CD14-positive monocyte (primary cell): ENCODE data around the gene ZNF771. TPM values are rescaled to one million over a fixed set of nuclear protein-coding genes. Genes with fewer than 3 reads are reported as not detected.

Experiments used
- DNase-seq, 3 donors: peaks; one replicate each; pipeline ENCODE4 v3.0.0-alpha.2; 2011 to 2022
- H2AFZ ChIP-seq: 2 replicates; pipeline ENCODE4 v1.6.0; 2012; ENCODE audit warnings: mild to moderate bottlenecking, low read depth, low read length, inconsistent platforms; ENCODE audit not compliant: insufficient read depth, poor library complexity, severe bottlenecking
- H3K27ac ChIP-seq, 2 donors: 1 replicate in 1 of 2; 2 replicates in 1 of 2; pipeline ENCODE4 v1.5.1; 2012 to 2013; ENCODE audit warnings: low read length in 2 of 2, control low read depth in 1 of 2, inconsistent platforms in 1 of 2, low read depth in 1 of 2, mild to moderate bottlenecking in 1 of 2
- H3K27me3 ChIP-seq, 2 donors: one replicate each; pipeline versions ENCODE4 v1.6.0 to v1.6.1; 2011 to 2013; ENCODE audit warnings: low read length in 2 of 2; ENCODE audit not compliant: control insufficient read depth in 2 of 2, insufficient read depth in 2 of 2
- H3K36me3 ChIP-seq, 2 donors: replicated peaks in 1 of 2; 1 replicate in 1 of 2; 2 replicates in 1 of 2; pipeline versions ENCODE4 v1.5.1 to v1.6.1; 2012 to 2013; ENCODE audit warnings: low read length in 2 of 2, control low read depth in 1 of 2, inconsistent platforms in 1 of 2, mild to moderate bottlenecking in 1 of 2; ENCODE audit not compliant: insufficient read depth in 2 of 2, control insufficient read depth in 1 of 2
- H3K4me1 ChIP-seq, 2 donors: 1 replicate in 1 of 2; 2 replicates in 1 of 2; pipeline versions ENCODE4 v1.5.1 to v1.6.1; 2012 to 2013; ENCODE audit warnings: low read length in 2 of 2, control low read depth in 1 of 2, inconsistent platforms in 1 of 2, mild to moderate bottlenecking in 1 of 2, moderate library complexity in 1 of 2; ENCODE audit not compliant: insufficient read depth in 2 of 2, control insufficient read depth in 1 of 2
- H3K4me2 ChIP-seq: replicated peaks from 2 replicates; pipeline ENCODE3; 2012; ENCODE audit warnings: low read length, moderate library complexity, mild to moderate bottlenecking; ENCODE audit not compliant: poor library complexity, severe bottlenecking; ENCODE audit errors: extremely low read depth
- H3K4me3 ChIP-seq, 3 experiments: fragments of 200-600 bp in 1 of 3; sonication (generic) in 1 of 3; replicated peaks in 1 of 3; 1 replicate in 2 of 3; 2 replicates in 1 of 3; pipeline ENCODE4 v1.5.1; 2011 to 2013; ENCODE audit warnings: low read length in 3 of 3, mild to moderate bottlenecking in 3 of 3, control low read depth in 2 of 3, low read depth in 2 of 3, inconsistent platforms in 1 of 3, moderate library complexity in 1 of 3
- H3K79me2 ChIP-seq: 2 replicates; pipeline ENCODE4 v1.6.0; 2012; ENCODE audit warnings: mild to moderate bottlenecking, control low read depth, inconsistent platforms, low read length, moderate library complexity; ENCODE audit not compliant: insufficient read depth
- H3K9ac ChIP-seq: 2 replicates; pipeline ENCODE4 v1.6.0; 2017; ENCODE audit warnings: low read length, mild to moderate bottlenecking; ENCODE audit not compliant: insufficient read depth, poor library complexity, severe bottlenecking
- H3K9me3 ChIP-seq, 2 donors: replicated peaks in 1 of 2; 1 replicate in 1 of 2; 2 replicates in 1 of 2; pipeline versions ENCODE4 v1.5.1 to v1.6.1; 2012 to 2013; ENCODE audit warnings: low read length in 2 of 2, control low read depth in 1 of 2; ENCODE audit not compliant: control insufficient read depth in 1 of 2, insufficient read depth in 1 of 2
- H4K20me1 ChIP-seq: 2 replicates; pipeline ENCODE4 v1.6.0; 2012; ENCODE audit warnings: mild to moderate bottlenecking, low read length, control low read depth, moderate library complexity; ENCODE audit not compliant: insufficient read depth
- H3K27ac Mint-ChIP-seq, 7 donors: one replicate each; pipeline ENCODE4 v1.8.0; 2020; ENCODE audit warnings: mild to moderate bottlenecking in 7 of 7, mixed read lengths in 7 of 7, moderate library complexity in 6 of 7, inconsistent platforms in 2 of 7
- H3K27me3 Mint-ChIP-seq, 3 donors: one replicate each; pipeline ENCODE4 v1.8.0; 2021 to 2022; ENCODE audit warnings: low read depth in 3 of 3, mild to moderate bottlenecking in 3 of 3, mixed read lengths in 3 of 3, moderate library complexity in 3 of 3, inconsistent platforms in 1 of 3
- H3K36me3 Mint-ChIP-seq, 2 donors: one replicate each; pipeline ENCODE4 v1.8.0; 2020; ENCODE audit warnings: mixed read lengths in 2 of 2, inconsistent platforms in 1 of 2, mild to moderate bottlenecking in 1 of 2
- H3K4me1 Mint-ChIP-seq: one replicate; pipeline ENCODE4 v1.8.0; 2020; ENCODE audit warnings: mild to moderate bottlenecking, mixed read lengths
- H3K4me3 Mint-ChIP-seq, 2 donors: one replicate each; pipeline ENCODE4 v1.8.0; 2020; ENCODE audit warnings: mild to moderate bottlenecking in 2 of 2, mixed read lengths in 2 of 2, moderate library complexity in 1 of 2
- H3K9me3 Mint-ChIP-seq, 7 donors: one replicate each; pipeline ENCODE4 v1.8.0; 2020 to 2022; ENCODE audit warnings: mixed read lengths in 7 of 7, mild to moderate bottlenecking in 6 of 7, moderate library complexity in 6 of 7, inconsistent platforms in 2 of 7
- WGBS: methylation state at CpG from one replicate; pipeline ENCODE4 v1.1.5; 2013; ENCODE audit warnings: missing lambda C conversion rate; ENCODE audit not compliant: insufficient coverage; 5-methylcytosine and 5-hydroxymethylcytosine counted together
- intact Hi-C, 2 donors: fragments of 100-400 bp; cut with micrococcal nuclease; formaldehyde crosslinking; loops; one replicate each; pipeline versions ENCODE4 v1.15.0 to v1.15.1; 2023
- polyA plus RNA-seq, 3 donors: library from polyadenylated mRNA; depleted of rRNA in 1 of 3; unstranded in 2 of 3; stranded (reverse) in 1 of 3; fragments of 300-500 nt in 2 of 3; fragments of >200 nt in 1 of 3; fragmentation: Illumina TruSeq in 2 of 3; gene quantifications; 1 replicate in 2 of 3; 2 replicates in 1 of 3; pipeline ENCODE4 v1.2.3, GENCODE V29; 2012 to 2021
- small RNA-seq: library from RNA; depleted of rRNA; stranded (forward); fragments of <200 nt; gene quantifications from one replicate; pipeline ENCODE3, GENCODE V24; 2012; ENCODE audit warnings: low read depth; ENCODE audit not compliant: insufficient read length
- TF ChIP-seq, protein P1 (sequence below): fragments of 200-600 bp; IDR thresholded peaks from one replicate; pipeline ENCODE4 v1.8.0; 2022; ENCODE audit warnings: antibody characterized with exemption, mild to moderate bottlenecking

The ZNF771 gene
- polyA plus RNA-seq, 3 donors: 0.39 to 0.68 (median 0.51) TPM

GRCh38 chr16:30464078-30464477, 56.7 kb downstream of the ZNF771 start:
- H3K27ac Mint-ChIP-seq: peak overlapping the region in 4 of 7 donors; percentile 12 to 81 (median 54)

More at GRCh38 chr16:30464078-30464477, 56.7 kb downstream of the ZNF771 start:
- no peak overlapping the region for H3K9ac ChIP-seq
- H4K20me1 ChIP-seq: no peaks in the 10 kb centered on the region
- Mint-ChIP-seq H3K27me3 (peaks cover 0 to 3% (median 0%) of the 10 kb centered on the region in 3 donors), H3K9me3 (peaks cover 0 to under 1% (median 0%) of the 10 kb centered on the region in 7 donors), H3K36me3 (no peaks in the 10 kb centered on the region), H3K4me3 (no peak overlapping the region), H3K4me1 (peaks cover 52% of the 10 kb centered on the region)
- H2AFZ ChIP-seq: peak overlapping the region; percentile 11
- H3K36me3 ChIP-seq: no peaks in the 10 kb centered on the region
- TF ChIP-seq, protein P1, sequence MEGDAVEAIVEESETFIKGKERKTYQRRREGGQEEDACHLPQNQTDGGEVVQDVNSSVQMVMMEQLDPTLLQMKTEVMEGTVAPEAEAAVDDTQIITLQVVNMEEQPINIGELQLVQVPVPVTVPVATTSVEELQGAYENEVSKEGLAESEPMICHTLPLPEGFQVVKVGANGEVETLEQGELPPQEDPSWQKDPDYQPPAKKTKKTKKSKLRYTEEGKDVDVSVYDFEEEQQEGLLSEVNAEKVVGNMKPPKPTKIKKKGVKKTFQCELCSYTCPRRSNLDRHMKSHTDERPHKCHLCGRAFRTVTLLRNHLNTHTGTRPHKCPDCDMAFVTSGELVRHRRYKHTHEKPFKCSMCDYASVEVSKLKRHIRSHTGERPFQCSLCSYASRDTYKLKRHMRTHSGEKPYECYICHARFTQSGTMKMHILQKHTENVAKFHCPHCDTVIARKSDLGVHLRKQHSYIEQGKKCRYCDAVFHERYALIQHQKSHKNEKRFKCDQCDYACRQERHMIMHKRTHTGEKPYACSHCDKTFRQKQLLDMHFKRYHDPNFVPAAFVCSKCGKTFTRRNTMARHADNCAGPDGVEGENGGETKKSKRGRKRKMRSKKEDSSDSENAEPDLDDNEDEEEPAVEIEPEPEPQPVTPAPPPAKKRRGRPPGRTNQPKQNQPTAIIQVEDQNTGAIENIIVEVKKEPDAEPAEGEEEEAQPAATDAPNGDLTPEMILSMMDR: no peak
- no peaks in the 10 kb centered on the region for H3K27me3 ChIP-seq
- intact Hi-C loops: no loop called here
- no peak overlapping the region for H3K4me3 ChIP-seq
- peak overlapping the region in 1 of 2 donors; percentile 12 for H3K27ac ChIP-seq
- H3K79me2 ChIP-seq: no peaks in the 10 kb centered on the region
- H3K9me3 ChIP-seq: no peaks in the 10 kb centered on the region
- 100% methylated on average over 1 of the region's 7 CpGs for WGBS
- peaks cover 48 to 60% of the 10 kb centered on the region in 2 donors for H3K4me1 ChIP-seq
- no peak for DNase-seq
- H3K4me2 ChIP-seq: peak overlapping the region; percentile 22

Small RNAs within 50 kb of the gene (small RNA-seq; reads per million reads assigned to genes)
- not detected for gene RF00019
- gene RF00406: 0.94 reads per million

Other genes starting within 250 kb of the ZNF771 start
- 1,000 to 10,000 TPM; 1,314 to 1,363 (median 1,346) TPM for gene CORO1A, start 224.0 kb upstream of the ZNF771 start, polyA plus RNA-seq
- gene BOLA2B, start 213.9 kb upstream of the ZNF771 start, polyA plus RNA-seq: 100 to 1,000 TPM; 105 to 170 (median 160) TPM
- 100 to 1,000 TPM in 2 of 3 donors, 10 to 100 TPM in 1; 43.1 to 163 (median 162) TPM for gene SLX1A, start 213.7 kb upstream of the ZNF771 start, polyA plus RNA-seq
- gene SULT1A3, start 208.4 kb upstream of the ZNF771 start, polyA plus RNA-seq: 10 to 100 TPM; 20.9 to 29.9 (median 28.3) TPM
- 10 to 100 TPM in 1 of 3 donors, not detected in 2; 15.4 TPM for gene NPIPB13, start 159.1 kb upstream of the ZNF771 start, polyA plus RNA-seq
- gene CD2BP2, start 52.3 kb upstream of the ZNF771 start, polyA plus RNA-seq: 10 to 100 TPM; 23.9 to 31.8 (median 31.0) TPM
- 10 to 100 TPM; 12.2 to 36.0 (median 13.8) TPM for gene TBC1D10B, start 37.1 kb upstream of the ZNF771 start, polyA plus RNA-seq
- gene MYL11, start 32.8 kb upstream of the ZNF771 start, polyA plus RNA-seq: 1 to 10 TPM in 2 of 3 donors, not detected in 1; 1.6 to 1.9 TPM
- under 1 TPM; 0.31 to 0.60 (median 0.49) TPM for gene SEPTIN1, start 25.0 kb upstream of the ZNF771 start, polyA plus RNA-seq
- gene ZNF48, start 12.2 kb upstream of the ZNF771 start, polyA plus RNA-seq: 1 to 10 TPM in 1 of 3 donors, under 1 TPM in 2; 0.67 to 1.4 (median 0.93) TPM
- gene DCTPP1, start 22.4 kb downstream of the ZNF771 start, polyA plus RNA-seq: 10 to 100 TPM; 10.5 to 45.5 (median 32.2) TPM
- 10 to 100 TPM; 12.8 to 56.4 (median 54.2) TPM for gene SEPHS2, start 38.3 kb downstream of the ZNF771 start, polyA plus RNA-seq
- 100 to 1,000 TPM in 2 of 3 donors, 10 to 100 TPM in 1; 56.8 to 474 (median 109) TPM for gene ITGAL, start 65.1 kb downstream of the ZNF771 start, polyA plus RNA-seq
- 10 to 100 TPM in 1 of 3 donors, 1 to 10 TPM in 2; 2.8 to 13.4 (median 3.0) TPM for gene ZNF768, start 119.0 kb downstream of the ZNF771 start, polyA plus RNA-seq
- gene ZNF747, start 127.3 kb downstream of the ZNF771 start, polyA plus RNA-seq: 1 to 10 TPM; 4.1 to 6.6 (median 4.4) TPM
- gene ZNF764, start 150.8 kb downstream of the ZNF771 start, polyA plus RNA-seq: 1 to 10 TPM in 2 of 3 donors, under 1 TPM in 1; 0.94 to 4.6 (median 1.0) TPM
- gene ZNF688, start 164.1 kb downstream of the ZNF771 start, polyA plus RNA-seq: 10 to 100 TPM; 10.3 to 24.1 (median 18.9) TPM
- gene ZNF785, start 178.1 kb downstream of the ZNF771 start, polyA plus RNA-seq: 1 to 10 TPM in 2 of 3 donors, under 1 TPM in 1; 0.67 to 9.0 (median 1.1) TPM
- 10 to 100 TPM in 1 of 3 donors, 1 to 10 TPM in 2; 4.1 to 11.2 (median 8.0) TPM for gene ZNF689, start 202.8 kb downstream of the ZNF771 start, polyA plus RNA-seq
- gene PRR14, start 243.4 kb downstream of the ZNF771 start, polyA plus RNA-seq: 10 to 100 TPM in 2 of 3 donors, 1 to 10 TPM in 1; 6.1 to 32.6 (median 10.4) TPM